SK-N-MC (cell line): Measurements from ENCODE around the gene TMEM271.

Experiments used
- EZH2 ChIP-seq: fragments of 200-600 bp; sonication (generic); IDR thresholded peaks from one replicate; pipeline ENCODE4 v1.6.1; 2017; ENCODE audit warnings: antibody characterized with exemption
- FOXP2 ChIP-seq: optimal IDR thresholded peaks from 2 replicates; pipeline ENCODE3; 2011; ENCODE audit warnings: mild to moderate bottlenecking, moderate library complexity; ENCODE audit not compliant: insufficient read depth; ENCODE audit errors: extremely low read length, control extremely low read depth
- POLR2AphosphoS5 ChIP-seq: IDR thresholded peaks from 2 replicates; pipeline ENCODE4 v1.6.1; 2012; ENCODE audit warnings: mild to moderate bottlenecking, low read depth, low read length, borderline replicate concordance

GRCh38 chr4:569958-570667 lies 6.0 kb downstream of the TMEM271 start:
- TF ChIP-seq POLR2AphosphoS5 (no peak), FOXP2 (no peak), EZH2 (no peak)
